ENCODE measurements around the gene SENP8.
"Not testable (repeated sequence)": the region's sequence is repeated elsewhere in the genome, so short reads cannot be mapped to it uniquely, and the experiment has no call there.

The SENP8 gene

GRCh38 chr15:72092006-72092405 lies 26.2 kb upstream of the SENP8 start:
- Histone ChIP-seq H3K36me3 (ENCODE audit: control insufficient read depth, low read depth, low read length) (no peaks in the 10 kb centered on the region), H3K9ac (ENCODE audit: low read length) (no peak overlapping the region), H3K4me1 (ENCODE audit: control insufficient read depth, low read depth, low read length) (no peaks in the 10 kb centered on the region), H3K27ac (ENCODE audit: low read length) (no peak overlapping the region), H3K9me3 (ENCODE audit: control insufficient read depth, low read depth, low read length) (no peaks in the 10 kb centered on the region), H3K4me3 (ENCODE audit: low read length) (no peak overlapping the region), H3K27me3 (ENCODE audit: control insufficient read depth, insufficient read depth, low read length) (no peaks in the 10 kb centered on the region)

DNA sequence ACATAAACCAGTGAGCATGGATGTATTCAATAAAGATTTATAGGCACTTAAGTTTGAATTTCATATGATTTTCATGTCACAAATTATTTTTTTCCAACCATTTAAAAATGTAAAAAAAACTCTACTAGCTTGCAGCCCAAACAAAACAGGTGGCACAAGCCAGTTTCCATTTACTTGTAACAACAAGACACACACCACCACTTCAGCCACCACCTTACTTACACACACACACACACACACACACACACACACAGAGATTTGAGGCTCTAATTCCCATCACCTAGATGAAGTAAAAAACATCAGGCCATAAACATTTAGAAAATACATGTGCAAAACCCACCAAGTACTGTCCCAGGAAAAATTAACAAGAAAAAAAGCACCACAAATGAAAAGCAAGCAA lies 25.5 kb upstream of the SENP8 start:
- Histone ChIP-seq H3K27me3 (ENCODE audit: control insufficient read depth, insufficient read depth, low read length) (no peaks in the 10 kb centered on the region), H3K27ac (ENCODE audit: low read length) (no peak overlapping the region), H3K9ac (ENCODE audit: low read length) (no peak overlapping the region), H3K9me3 (ENCODE audit: control insufficient read depth, low read depth, low read length) (no peaks in the 10 kb centered on the region), H3K4me1 (ENCODE audit: control insufficient read depth, low read depth, low read length) (no peaks in the 10 kb centered on the region), H3K36me3 (ENCODE audit: control insufficient read depth, low read depth, low read length) (no peaks in the 10 kb centered on the region), H3K4me3 (ENCODE audit: low read length) (no peak overlapping the region)

DNA sequence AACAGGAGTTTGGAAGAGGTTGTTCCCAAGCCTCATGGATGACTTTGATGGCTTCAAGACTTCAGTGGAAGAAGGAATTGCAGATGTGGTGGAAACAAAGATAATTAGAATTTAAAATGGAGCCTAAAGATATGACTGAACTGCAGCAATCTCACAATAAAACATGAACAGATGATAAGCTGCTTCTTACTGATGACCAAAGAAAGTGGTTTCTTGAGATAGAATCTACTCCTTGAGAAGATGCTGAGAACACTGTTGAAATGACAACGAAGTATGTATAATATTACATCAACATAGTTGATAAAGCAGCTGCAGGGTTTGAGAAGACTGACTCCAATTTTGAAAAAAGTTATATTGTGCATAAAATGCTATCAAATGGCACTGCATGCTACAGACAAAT lies 21.4 kb upstream of the SENP8 start:
- Histone ChIP-seq H3K4me1 (ENCODE audit: control insufficient read depth, low read depth, low read length) (no peaks in the 10 kb centered on the region), H3K4me3 (ENCODE audit: low read length) (no peak overlapping the region)

GRCh38 chr15:72098040-72098439 lies 20.2 kb upstream of the SENP8 start:
- no peak overlapping the region for H3K4me3 ChIP-seq (ENCODE audit: low read length)
- no peaks in the 10 kb centered on the region for H3K36me3 ChIP-seq (ENCODE audit: control insufficient read depth, low read depth, low read length)
- no peaks in the 10 kb centered on the region for H3K27me3 ChIP-seq (ENCODE audit: control insufficient read depth, insufficient read depth, low read length)
- no peak overlapping the region for H3K9ac ChIP-seq (ENCODE audit: low read length)
- H3K9me3 ChIP-seq (ENCODE audit: control insufficient read depth, low read depth, low read length): no peaks in the 10 kb centered on the region
- no peaks in the 10 kb centered on the region for H3K4me1 ChIP-seq (ENCODE audit: control insufficient read depth, low read depth, low read length)
- no peak overlapping the region for H3K27ac ChIP-seq (ENCODE audit: low read length)

More for the DNA sequence above, 21.4 kb upstream of the SENP8 start:
- Histone ChIP-seq H3K9me3 (ENCODE audit: control insufficient read depth, low read depth, low read length) (no peaks in the 10 kb centered on the region), H3K36me3 (ENCODE audit: control insufficient read depth, low read depth, low read length) (no peaks in the 10 kb centered on the region), H3K27me3 (ENCODE audit: control insufficient read depth, insufficient read depth, low read length) (no peaks in the 10 kb centered on the region), H3K27ac (ENCODE audit: low read length) (no peak overlapping the region), H3K9ac (ENCODE audit: low read length) (no peak overlapping the region)

DNA sequence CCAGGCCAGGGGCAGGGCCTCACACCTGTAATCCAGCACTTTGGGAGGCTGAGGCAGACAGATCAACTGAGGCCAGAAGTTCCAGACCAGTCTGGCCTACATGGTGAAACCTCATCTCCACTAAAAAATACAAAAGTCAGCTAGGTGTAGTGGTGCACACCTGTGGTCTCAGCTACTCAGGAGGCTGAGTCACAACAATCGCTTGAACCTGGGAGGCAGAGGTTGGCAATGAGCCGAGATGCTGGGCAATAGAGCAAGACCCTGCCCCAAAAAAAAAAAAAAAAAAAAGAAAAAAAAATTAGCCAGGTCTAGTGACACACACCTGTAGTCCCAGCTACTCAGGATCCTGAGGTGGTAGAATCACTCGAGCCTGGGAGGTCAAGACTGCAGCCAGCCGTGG lies 19.0 kb upstream of the SENP8 start:
- no peaks in the 10 kb centered on the region for H3K27me3 ChIP-seq (ENCODE audit: control insufficient read depth, insufficient read depth, low read length)
- H3K27ac ChIP-seq (ENCODE audit: low read length): no peak overlapping the region
- H3K4me3 ChIP-seq (ENCODE audit: low read length): no peak overlapping the region
- no peak overlapping the region for H3K9ac ChIP-seq (ENCODE audit: low read length)
- H3K9me3 ChIP-seq (ENCODE audit: control insufficient read depth, low read depth, low read length): no peaks in the 10 kb centered on the region
- no peaks in the 10 kb centered on the region for H3K4me1 ChIP-seq (ENCODE audit: control insufficient read depth, low read depth, low read length)
- H3K36me3 ChIP-seq (ENCODE audit: control insufficient read depth, low read depth, low read length): no peaks in the 10 kb centered on the region

DNA sequence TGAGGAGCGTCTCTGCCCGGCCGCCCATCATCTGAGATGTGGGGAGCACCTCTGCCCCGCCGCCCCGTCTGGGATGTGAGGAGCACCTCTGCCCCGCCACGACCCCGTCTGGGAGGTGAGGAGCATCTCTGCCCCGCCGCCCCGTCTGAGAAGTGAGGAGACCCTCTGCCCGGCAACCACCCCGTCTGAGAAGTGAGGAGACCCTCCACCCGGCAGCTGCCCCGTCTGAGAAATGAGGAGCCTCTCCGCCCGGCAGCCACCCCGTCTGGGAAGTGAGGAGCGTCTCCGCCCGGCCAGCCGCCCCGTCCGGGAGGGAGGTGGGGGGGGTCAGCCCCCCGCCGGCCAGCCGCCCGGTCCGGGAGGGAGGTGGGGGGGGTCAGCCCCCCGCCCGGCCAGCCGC lies 17.7 kb upstream of the SENP8 start:
- not testable (repeated sequence) for H3K27me3 ChIP-seq (ENCODE audit: control insufficient read depth, insufficient read depth, low read length); H3K9me3 ChIP-seq (ENCODE audit: control insufficient read depth, low read depth, low read length); H3K4me3 ChIP-seq (ENCODE audit: low read length); H3K27ac ChIP-seq (ENCODE audit: low read length); H3K36me3 ChIP-seq (ENCODE audit: control insufficient read depth, low read depth, low read length); H3K4me1 ChIP-seq (ENCODE audit: control insufficient read depth, low read depth, low read length); H3K9ac ChIP-seq (ENCODE audit: low read length)

- H3K36me3 ChIP-seq (ENCODE audit: control insufficient read depth, low read depth, low read length): no peaks in the 10 kb centered on the region
- H3K27ac ChIP-seq (ENCODE audit: low read length): no peak overlapping the region
Measured at GRCh38 chr15:72105111-72105510, 13.1 kb upstream of the SENP8 start.

GRCh38 chr15:72106068-72106467 lies 12.1 kb upstream of the SENP8 start:
- Histone ChIP-seq H3K36me3 (ENCODE audit: control insufficient read depth, low read depth, low read length) (no peaks in the 10 kb centered on the region), H3K9me3 (ENCODE audit: control insufficient read depth, low read depth, low read length) (no peaks in the 10 kb centered on the region), H3K9ac (ENCODE audit: low read length) (no peak overlapping the region), H3K4me3 (ENCODE audit: low read length) (no peak overlapping the region), H3K27me3 (ENCODE audit: control insufficient read depth, insufficient read depth, low read length) (no peaks in the 10 kb centered on the region), H3K27ac (ENCODE audit: low read length) (no peak overlapping the region), H3K4me1 (ENCODE audit: control insufficient read depth, low read depth, low read length) (no peaks in the 10 kb centered on the region)

More at GRCh38 chr15:72105111-72105510, 13.1 kb upstream of the SENP8 start:
- no peaks in the 10 kb centered on the region for H3K27me3 ChIP-seq (ENCODE audit: control insufficient read depth, insufficient read depth, low read length)
- no peak overlapping the region for H3K9ac ChIP-seq (ENCODE audit: low read length)
- H3K4me3 ChIP-seq (ENCODE audit: low read length): no peak overlapping the region
- H3K4me1 ChIP-seq (ENCODE audit: control insufficient read depth, low read depth, low read length): no peaks in the 10 kb centered on the region
- H3K9me3 ChIP-seq (ENCODE audit: control insufficient read depth, low read depth, low read length): no peaks in the 10 kb centered on the region

DNA sequence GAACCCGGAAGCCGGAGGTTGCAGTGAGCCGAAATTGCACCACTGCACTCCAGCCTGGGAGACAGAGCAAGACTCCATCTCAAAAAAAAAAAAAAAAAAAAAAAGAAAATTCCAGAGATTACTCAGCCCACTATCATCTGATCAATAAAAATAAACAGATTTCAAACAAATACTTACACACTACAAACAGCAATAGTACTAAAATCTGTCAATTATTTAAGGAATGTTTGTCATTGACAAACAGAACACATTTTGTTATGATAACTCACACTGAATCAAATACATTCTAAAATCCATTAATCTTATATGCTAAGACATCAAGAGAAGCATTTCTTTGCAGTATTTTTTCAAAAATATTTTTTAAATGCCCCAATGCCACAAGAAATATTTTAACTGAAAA lies 7.8 kb upstream of the SENP8 start:
- Histone ChIP-seq H3K27ac (ENCODE audit: low read length) (no peak overlapping the region), H3K9me3 (ENCODE audit: control insufficient read depth, low read depth, low read length) (no peaks in the 10 kb centered on the region), H3K9ac (ENCODE audit: low read length) (no peak overlapping the region), H3K27me3 (ENCODE audit: control insufficient read depth, insufficient read depth, low read length) (no peaks in the 10 kb centered on the region), H3K4me1 (ENCODE audit: control insufficient read depth, low read depth, low read length) (no peaks in the 10 kb centered on the region), H3K4me3 (ENCODE audit: low read length) (no peak overlapping the region), H3K36me3 (ENCODE audit: control insufficient read depth, low read depth, low read length) (no peaks in the 10 kb centered on the region)

DNA sequence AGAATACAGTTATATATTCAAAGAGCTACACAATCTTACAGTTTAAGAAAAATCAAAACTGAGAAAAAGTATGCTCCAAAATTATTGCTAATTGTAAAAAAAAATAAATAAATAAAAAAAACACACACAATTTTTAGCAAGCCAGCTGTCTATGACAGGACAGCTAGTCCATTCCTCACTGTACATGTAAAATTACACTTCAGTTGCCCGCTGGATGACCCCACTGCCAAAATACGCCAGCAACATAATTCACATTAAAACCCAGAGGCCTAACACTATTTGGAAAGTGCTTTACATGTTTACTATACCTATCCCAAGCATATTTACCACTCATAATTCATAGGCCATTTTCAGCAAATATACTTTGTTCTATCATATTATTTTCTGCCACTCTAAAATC lies 6.1 kb upstream of the SENP8 start:
- no peaks in the 10 kb centered on the region for H3K36me3 ChIP-seq (ENCODE audit: control insufficient read depth, low read depth, low read length)
- no peaks in the 10 kb centered on the region for H3K9me3 ChIP-seq (ENCODE audit: control insufficient read depth, low read depth, low read length)
- no peak overlapping the region for H3K9ac ChIP-seq (ENCODE audit: low read length)
- H3K27me3 ChIP-seq (ENCODE audit: control insufficient read depth, insufficient read depth, low read length): no peaks in the 10 kb centered on the region
- no peak overlapping the region for H3K27ac ChIP-seq (ENCODE audit: low read length)
- H3K4me1 ChIP-seq (ENCODE audit: control insufficient read depth, low read depth, low read length): peaks cover 4% of the 10 kb centered on the region
- no peak overlapping the region for H3K4me3 ChIP-seq (ENCODE audit: low read length)

- Histone ChIP-seq H3K4me3 (ENCODE audit: low read length) (no peak overlapping the region), H3K9ac (ENCODE audit: low read length) (no peak overlapping the region), H3K27me3 (ENCODE audit: control insufficient read depth, insufficient read depth, low read length) (no peaks in the 10 kb centered on the region), H3K9me3 (ENCODE audit: control insufficient read depth, low read depth, low read length) (no peaks in the 10 kb centered on the region), H3K4me1 (ENCODE audit: control insufficient read depth, low read depth, low read length) (peaks cover 4% of the 10 kb centered on the region), H3K36me3 (ENCODE audit: control insufficient read depth, low read depth, low read length) (no peaks in the 10 kb centered on the region), H3K27ac (ENCODE audit: low read length) (no peak overlapping the region)
Measured at GRCh38 chr15:72112805-72113204, 5.4 kb upstream of the SENP8 start.

GRCh38 chr15:72113347-72114031 lies 4.7 kb upstream of the SENP8 start:
- Histone ChIP-seq H3K9me3 (ENCODE audit: control insufficient read depth, low read depth, low read length) (no peaks in the 10 kb centered on the region), H3K9ac (ENCODE audit: low read length) (no peak overlapping the region), H3K4me1 (ENCODE audit: control insufficient read depth, low read depth, low read length) (peaks cover 4% of the 10 kb centered on the region), H3K4me3 (ENCODE audit: low read length) (no peak overlapping the region), H3K27me3 (ENCODE audit: control insufficient read depth, insufficient read depth, low read length) (no peaks in the 10 kb centered on the region), H3K27ac (ENCODE audit: low read length) (no peak overlapping the region), H3K36me3 (ENCODE audit: control insufficient read depth, low read depth, low read length) (no peaks in the 10 kb centered on the region)

Data from iPS-18a (cell line).